Fibroblast of lung (primary cell): Measurements from ENCODE around the gene C4orf50. TPM values are rescaled to one million over a fixed set of nuclear protein-coding genes. Genes with fewer than 3 reads are reported as not detected.

Experiments used
- DNase-seq, 2 donors: peaks; one replicate each; pipeline versions ENCODE4 v3.0.0 to v3.0.0-alpha.2; 2010; ENCODE audit warnings: low read depth in 2 of 2
- H2AFZ ChIP-seq: 2 replicates; pipeline ENCODE4 v1.5.1; 2012; ENCODE audit warnings: low read length, control low read depth, inconsistent platforms
- H3K27ac ChIP-seq: 2 replicates; pipeline ENCODE4 v1.5.1; 2011; ENCODE audit warnings: low read length, control low read depth; ENCODE audit not compliant: insufficient read depth
- H3K27me3 ChIP-seq: 2 replicates; pipeline ENCODE4 v1.5.1; 2011; ENCODE audit warnings: mild to moderate bottlenecking, low read length; ENCODE audit not compliant: control insufficient read depth, insufficient read depth
- H3K36me3 ChIP-seq: 2 replicates; pipeline ENCODE4 v1.5.1; 2011; ENCODE audit warnings: low read length; ENCODE audit not compliant: control insufficient read depth, insufficient read depth
- H3K4me1 ChIP-seq: 2 replicates; pipeline ENCODE4 v1.5.1; 2011; ENCODE audit warnings: low read length; ENCODE audit not compliant: control insufficient read depth, insufficient read depth; ENCODE audit errors: extremely low read depth
- H3K4me2 ChIP-seq: 2 replicates; pipeline ENCODE4 v1.5.1; 2011; ENCODE audit warnings: low read length, control low read depth; ENCODE audit not compliant: insufficient read depth; ENCODE audit errors: extremely low read depth
- H3K4me3 ChIP-seq, 4 experiments: fragments of 200-600 bp in 1 of 4; sonication (generic) in 1 of 4; replicated peaks in 1 of 4; 2 replicates each; pipeline ENCODE4 v1.5.1; 2011 to 2016; ENCODE audit warnings: low read length in 4 of 4, low read depth in 3 of 4, mild to moderate bottlenecking in 3 of 4, control low read depth in 2 of 4, inconsistent platforms in 1 of 4, mixed read lengths in 1 of 4; ENCODE audit not compliant: insufficient read depth in 1 of 4; ENCODE audit errors: control extremely low read depth in 1 of 4
- H3K79me2 ChIP-seq: 2 replicates; pipeline ENCODE4 v1.5.1; 2012; ENCODE audit warnings: mild to moderate bottlenecking, low read length, inconsistent platforms; ENCODE audit not compliant: control insufficient read depth, insufficient read depth
- H3K9ac ChIP-seq: 2 replicates; pipeline ENCODE4 v1.5.1; 2011; ENCODE audit warnings: mild to moderate bottlenecking, low read length, control low read depth; ENCODE audit not compliant: insufficient read depth
- H3K9me3 ChIP-seq: 2 replicates; pipeline ENCODE4 v1.5.1; 2012; ENCODE audit warnings: low read depth, low read length; ENCODE audit not compliant: control insufficient read depth, insufficient read depth
- H4K20me1 ChIP-seq: 2 replicates; pipeline ENCODE4 v1.5.1; 2011; ENCODE audit warnings: low read length; ENCODE audit not compliant: control insufficient read depth, insufficient read depth; ENCODE audit errors: extremely low read depth
- CTCF ChIP-seq, 2 donors: IDR thresholded peaks in 1 of 2; conservative IDR thresholded peaks in 1 of 2; 1 replicate in 1 of 2; 2 replicates in 1 of 2; pipeline ENCODE4 v1.5.1; 2011 to 2012; ENCODE audit warnings: low read length in 2 of 2, control low read depth in 1 of 2, inconsistent platforms in 1 of 2, low read depth in 1 of 2, mild to moderate bottlenecking in 1 of 2
- EZH2 ChIP-seq: IDR thresholded peaks from 2 replicates; pipeline ENCODE4 v1.5.1; 2012; ENCODE audit warnings: low read length, control low read depth, mild to moderate bottlenecking; ENCODE audit errors: missing control alignments
- polyA plus RNA-seq, 2 donors: library from polyadenylated mRNA; depleted of rRNA in 1 of 2; stranded (reverse) in 1 of 2; unstranded in 1 of 2; fragments of >200 nt; gene quantifications; 2 replicates each; pipeline ENCODE4 v1.2.1, GENCODE V29; 2011 to 2012; ENCODE audit warnings: missing spikeins in 1 of 2
- total RNA-seq: library from RNA; depleted of rRNA; stranded (reverse); fragments of >200 nt; gene quantifications from 2 replicates; pipeline ENCODE4 v1.2.1, GENCODE V29; 2014

The C4orf50 gene
- total and polyA plus RNA-seq, 2 donors (not counting 1 experiment from before 2014, with no cell fraction given) = not detected

GRCh38 chr4:5964030-5964429, 54.2 kb downstream of the C4orf50 start:
- Histone ChIP-seq H3K27ac (no peak overlapping the region), H3K79me2 (no peaks in the 10 kb centered on the region), H3K9ac (no peak overlapping the region), H3K27me3 (no peaks in the 10 kb centered on the region), H3K4me2 (no peak overlapping the region), H3K4me1 (no peaks in the 10 kb centered on the region), H2AFZ (no peak overlapping the region), H3K9me3 (no peaks in the 10 kb centered on the region), H4K20me1 (no peaks in the 10 kb centered on the region), H3K4me3 (no peak overlapping the region), H3K36me3 (no peaks in the 10 kb centered on the region)
- TF ChIP-seq EZH2 = no peak
- TF ChIP-seq CTCF (conservative IDR thresholded peaks at IDR 0.05 in 1 of 2, IDR thresholded peaks at IDR 0.05 in 1 of 2; ENCODE audit: low read depth in 1 of 2, low read length in 2 of 2) = no peak
- DNase-seq = no peak

- H4K20me1 ChIP-seq = no peaks in the 10 kb centered on the region
- H3K9me3 ChIP-seq = no peaks in the 10 kb centered on the region
- H3K4me3 ChIP-seq = no peak overlapping the region
- no peaks in the 10 kb centered on the region for H3K79me2 ChIP-seq
- H3K4me2 ChIP-seq = no peak overlapping the region
- TF ChIP-seq CTCF (conservative IDR thresholded peaks at IDR 0.05 in 1 of 2, IDR thresholded peaks at IDR 0.05 in 1 of 2; ENCODE audit: low read depth in 1 of 2, low read length in 2 of 2) = no peak
- no peak for TF ChIP-seq EZH2
- no peaks in the 10 kb centered on the region for H3K4me1 ChIP-seq
- H2AFZ ChIP-seq = no peak overlapping the region
- H3K27ac ChIP-seq = no peak overlapping the region
- H3K27me3 ChIP-seq = no peaks in the 10 kb centered on the region
- no peak for DNase-seq
- H3K9ac ChIP-seq = no peak overlapping the region
- no peaks in the 10 kb centered on the region for H3K36me3 ChIP-seq
Measured at GRCh38 chr4:5963611-5964010, 54.6 kb downstream of the C4orf50 start.

GRCh38 chr4:5962416-5962815, 55.8 kb downstream of the C4orf50 start:
- H3K4me3 ChIP-seq = no peak overlapping the region
- no peaks in the 10 kb centered on the region for H3K27me3 ChIP-seq
- no peak for TF ChIP-seq CTCF (conservative IDR thresholded peaks at IDR 0.05 in 1 of 2, IDR thresholded peaks at IDR 0.05 in 1 of 2; ENCODE audit: low read depth in 1 of 2, low read length in 2 of 2)
- TF ChIP-seq EZH2 = no peak
- H3K4me1 ChIP-seq = no peaks in the 10 kb centered on the region
- DNase-seq = no peak
- H3K9ac ChIP-seq = no peak overlapping the region
- no peaks in the 10 kb centered on the region for H4K20me1 ChIP-seq
- no peaks in the 10 kb centered on the region for H3K79me2 ChIP-seq
- no peaks in the 10 kb centered on the region for H3K9me3 ChIP-seq
- H3K4me2 ChIP-seq = no peak overlapping the region
- H3K36me3 ChIP-seq = no peaks in the 10 kb centered on the region
- H2AFZ ChIP-seq = no peak overlapping the region
- H3K27ac ChIP-seq = no peak overlapping the region
